H9 (cell line): ENCODE data around the gene WDR4. TPM values are rescaled to one million over a fixed set of nuclear protein-coding genes. Genes with fewer than 3 reads are reported as not detected.
A peak's percentile ranks its signal among the peaks of the same experiment; 100 is the strongest.

Experiments used
- DNase-seq: peaks from one replicate; pipeline ENCODE4 v3.0.0-alpha.2; 2017
- H2AFZ ChIP-seq: one replicate; pipeline ENCODE4 v1.6.1; 2013; ENCODE audit warnings: mild to moderate bottlenecking, low read length, control low read depth, moderate library complexity
- H2AK5ac ChIP-seq: 2 replicates; pipeline ENCODE4 v1.6.1; 2013; ENCODE audit warnings: low read length, control low read depth, mixed read lengths; ENCODE audit not compliant: insufficient read length
- H2BK120ac ChIP-seq: one replicate; pipeline ENCODE4 v1.6.1; 2013; ENCODE audit warnings: low read depth, mild to moderate bottlenecking, low read length, control low read depth, inconsistent platforms; ENCODE audit not compliant: poor library complexity, severe bottlenecking
- H2BK12ac ChIP-seq: 2 replicates; pipeline ENCODE4 v1.6.1; 2013; ENCODE audit warnings: low read length, control low read depth, mixed read lengths, low read depth; ENCODE audit not compliant: insufficient read length
- H2BK15ac ChIP-seq: 2 replicates; pipeline ENCODE4 v1.6.1; 2013; ENCODE audit warnings: low read depth, low read length, control low read depth
- H2BK20ac ChIP-seq: one replicate; pipeline ENCODE4 v1.6.1; 2013; ENCODE audit warnings: low read depth, mild to moderate bottlenecking, low read length, control low read depth, inconsistent platforms; ENCODE audit not compliant: poor library complexity, severe bottlenecking
- H2BK5ac ChIP-seq: 2 replicates; pipeline ENCODE4 v1.6.1; 2013; ENCODE audit warnings: low read length, control low read depth, mixed read lengths; ENCODE audit not compliant: insufficient read length
- H3K14ac ChIP-seq: 2 replicates; pipeline ENCODE4 v1.6.1; 2013; ENCODE audit warnings: low read length, control low read depth; ENCODE audit not compliant: insufficient read depth
- H3K18ac ChIP-seq: 2 replicates; pipeline ENCODE4 v1.6.1; 2013; ENCODE audit warnings: low read depth, mild to moderate bottlenecking, mixed read lengths, low read length, control low read depth; ENCODE audit not compliant: insufficient read length
- H3K23ac ChIP-seq: 2 replicates; pipeline ENCODE4 v1.6.1; 2013; ENCODE audit warnings: low read length, control low read depth, mixed read lengths, low read depth; ENCODE audit not compliant: insufficient read length
- H3K23me2 ChIP-seq: 2 replicates; pipeline ENCODE4 v1.6.1; 2013; ENCODE audit warnings: low read depth, mild to moderate bottlenecking, mixed read lengths, low read length, control low read depth; ENCODE audit not compliant: insufficient read length, poor library complexity, severe bottlenecking
- H3K27ac ChIP-seq: 2 replicates; pipeline ENCODE4 v1.5.1; 2013; ENCODE audit warnings: low read length, control low read depth, mixed read lengths, low read depth; ENCODE audit not compliant: insufficient read length
- H3K27me3 ChIP-seq: 2 replicates; pipeline ENCODE4 v1.6.1; 2013; ENCODE audit warnings: low read length, control low read depth, inconsistent platforms; ENCODE audit not compliant: insufficient read depth
- H3K4ac ChIP-seq: 2 replicates; pipeline ENCODE4 v1.6.1; 2013; ENCODE audit warnings: low read depth, mild to moderate bottlenecking, control low read depth, inconsistent platforms, low read length, moderate library complexity
- H3K4me1 ChIP-seq: 2 replicates; pipeline ENCODE4 v1.6.1; 2013; ENCODE audit warnings: low read length, control low read depth, inconsistent platforms; ENCODE audit not compliant: insufficient read depth
- H3K4me2 ChIP-seq: 2 replicates; pipeline ENCODE4 v1.6.1; 2013; ENCODE audit warnings: low read length, control low read depth, mixed read lengths; ENCODE audit not compliant: insufficient read length, insufficient read depth
- H3K56ac ChIP-seq: 2 replicates; pipeline ENCODE4 v1.6.1; 2013; ENCODE audit warnings: low read depth, mild to moderate bottlenecking, mixed read lengths, low read length, control low read depth; ENCODE audit not compliant: insufficient read length
- H3K79me1 ChIP-seq: 2 replicates; pipeline ENCODE4 v1.6.1; 2013; ENCODE audit warnings: low read depth, mild to moderate bottlenecking, moderate library complexity, low read length, control low read depth, inconsistent platforms; ENCODE audit not compliant: insufficient read depth, poor library complexity, severe bottlenecking
- H3K79me2 ChIP-seq: 2 replicates; pipeline ENCODE4 v1.6.1; 2013; ENCODE audit warnings: low read length, control low read depth, inconsistent platforms; ENCODE audit not compliant: insufficient read depth
- H3K9ac ChIP-seq: 2 replicates; pipeline ENCODE4 v1.6.1; 2013; ENCODE audit warnings: low read length, control low read depth, mixed read lengths; ENCODE audit not compliant: insufficient read length; ENCODE audit errors: extremely low read depth
- H3K9me3 ChIP-seq: one replicate; pipeline ENCODE4 v1.6.1; 2013; ENCODE audit warnings: low read depth, low read length, inconsistent platforms; ENCODE audit not compliant: control insufficient read depth
- H3T11ph ChIP-seq: one replicate; pipeline ENCODE4 v1.6.1; 2013; ENCODE audit warnings: mild to moderate bottlenecking, low read length, control low read depth, inconsistent platforms
- H4K20me1 ChIP-seq: one replicate; pipeline ENCODE4 v1.6.1; 2013; ENCODE audit not compliant: control insufficient read depth, insufficient read length, insufficient read depth
- H4K5ac ChIP-seq: 2 replicates; pipeline ENCODE4 v1.6.1; 2013; ENCODE audit warnings: low read depth, mild to moderate bottlenecking, mixed read lengths, low read length, control low read depth; ENCODE audit not compliant: insufficient read length
- H4K8ac ChIP-seq: replicated peaks from 2 replicates; pipeline ENCODE4 v1.6.1; 2013; ENCODE audit warnings: low read length, control low read depth, mixed read lengths, low read depth; ENCODE audit not compliant: insufficient read length
- H4K91ac ChIP-seq: 2 replicates; pipeline ENCODE4 v1.6.1; 2013; ENCODE audit warnings: low read depth, mild to moderate bottlenecking, moderate library complexity, mixed read lengths, low read length, control low read depth; ENCODE audit not compliant: insufficient read length
- H3K27ac Mint-ChIP-seq, 3 experiments: 2 replicates in 2 of 3; 3 replicates in 1 of 3; pipeline ENCODE4 v1.8.0; 2020 to 2021; ENCODE audit warnings: mixed read lengths in 3 of 3, mild to moderate bottlenecking in 1 of 3, moderate library complexity in 1 of 3
- H3K27me3 Mint-ChIP-seq: 2 replicates; pipeline ENCODE4 v1.8.0; 2021; ENCODE audit warnings: low read depth, mild to moderate bottlenecking, moderate library complexity, mixed read lengths
- H3K36me3 Mint-ChIP-seq, 3 experiments: 2 replicates in 2 of 3; 3 replicates in 1 of 3; pipeline ENCODE4 v1.8.0; 2020 to 2021; ENCODE audit warnings: low read depth in 3 of 3, mixed read lengths in 3 of 3; ENCODE audit not compliant: insufficient read depth in 1 of 3
- H3K4me1 Mint-ChIP-seq, 2 experiments: 2 replicates each; pipeline ENCODE4 v1.8.0; 2020; ENCODE audit warnings: mixed read lengths in 2 of 2
- H3K4me3 Mint-ChIP-seq, 2 experiments: 2 replicates in 1 of 2; 3 replicates in 1 of 2; pipeline ENCODE4 v1.8.0; 2020 to 2021; ENCODE audit warnings: mild to moderate bottlenecking in 2 of 2, mixed read lengths in 2 of 2, moderate library complexity in 1 of 2
- H3K9me3 Mint-ChIP-seq, 2 experiments: 2 replicates in 1 of 2; 3 replicates in 1 of 2; pipeline ENCODE4 v1.8.0; 2020; ENCODE audit warnings: mild to moderate bottlenecking in 2 of 2, mixed read lengths in 2 of 2, moderate library complexity in 1 of 2
- CTCF ChIP-seq: fragments of 200-600 bp; sonication (generic); conservative IDR thresholded peaks from 3 replicates; pipeline ENCODE4 v1.8.0; 2021; ENCODE audit warnings: antibody characterized with exemption, mild to moderate bottlenecking
- WGBS: extraction: QIAGEN DNeasy Blood & Tissue Kit; methylation state at CpG from one replicate; pipeline ENCODE4 v1.1.7; 2013; ENCODE audit warnings: missing lambda C conversion rate, low lambda C conversion rate, mixed read lengths; ENCODE audit not compliant: insufficient read length; ENCODE audit errors: extremely low coverage; 5-methylcytosine and 5-hydroxymethylcytosine counted together
- total RNA-seq: library from RNA; stranded (reverse); gene quantifications from 2 replicates; pipeline ENCODE4 v1.2.1, GENCODE V29; 2021

WDR4 gene
- total RNA-seq, 1 experiment from 2014 or later: 54.4 TPM

GRCh38 chr21:42857216-42857615, 22.1 kb downstream of the WDR4 start:
- peaks cover 44 to 87% (median 82%) of the 10 kb centered on the region in 3 experiments; a peak in 6 of 7 replicates for H3K36me3 Mint-ChIP-seq
- no peak overlapping the region for H2BK5ac ChIP-seq
- H4K91ac ChIP-seq: no peak overlapping the region
- H3K27me3 ChIP-seq: no peaks in the 10 kb centered on the region
- no peak overlapping the region for H2AFZ ChIP-seq
- H3K9ac ChIP-seq: no peak overlapping the region
- H2BK12ac ChIP-seq: no peak overlapping the region
- no peak overlapping the region for H3T11ph ChIP-seq
- no peaks in the 10 kb centered on the region for H3K4me1 ChIP-seq
- no peak for DNase-seq
- H3K18ac ChIP-seq: no peak overlapping the region
- H2AK5ac ChIP-seq: no peak overlapping the region
- H3K4ac ChIP-seq: no peak overlapping the region
- H3K23me2 ChIP-seq: no peaks in the 10 kb centered on the region
- no peak overlapping the region for H4K8ac ChIP-seq
- H3K14ac ChIP-seq: no peak overlapping the region
- H2BK20ac ChIP-seq: no peak overlapping the region
- no peak overlapping the region for H3K23ac ChIP-seq
- no peak overlapping the region for H2BK120ac ChIP-seq
- H2BK15ac ChIP-seq: no peak overlapping the region
- no peak for TF ChIP-seq CTCF
- peaks cover 9% of the 10 kb centered on the region; the same call in 1 of the 2 replicates for H3K79me2 ChIP-seq
- no peak overlapping the region for H3K4me2 ChIP-seq
- H3K56ac ChIP-seq: no peak overlapping the region
- no peak overlapping the region for H3K27ac ChIP-seq
- peaks cover 3% of the 10 kb centered on the region for H3K79me1 ChIP-seq
- H3K4me1 Mint-ChIP-seq: no peaks in the 10 kb centered on the region
- no peaks in the 10 kb centered on the region for H3K9me3 Mint-ChIP-seq
- no peaks in the 10 kb centered on the region for H4K20me1 ChIP-seq
- WGBS: no CpG with 5 or more reads among the region's 11 CpGs
- no peak overlapping the region for H4K5ac ChIP-seq
- no peaks in the 10 kb centered on the region; the same call in 1 of the 2 replicates for H3K27me3 Mint-ChIP-seq
- H3K9me3 ChIP-seq: no peaks in the 10 kb centered on the region
- peak overlapping the region in 1 of 3 experiments; percentile 70; a peak in 2 of 7 replicates for H3K27ac Mint-ChIP-seq
- no peak overlapping the region for H3K4me3 Mint-ChIP-seq
